K562 (cell line): ENCODE results near the gene EBF4. TPM values are rescaled to one million over a fixed set of nuclear protein-coding genes. Genes with fewer than 3 reads are reported as not detected.
A peak's percentile ranks its signal among the peaks of the same experiment; 100 is the strongest.

ENCODE experiments used
- ATAC-seq: fragments of 200-7000 bp; cut with Tn5 transposase; 3 replicates; pipeline ENCODE4 v1.9.1; 2020; ENCODE audit warnings: moderate library complexity
- BruUV-seq: library from RNA; stranded (reverse); fragments of 400-500 nt; replicated peaks from 2 replicates; lab custom pipeline; 2021; lab: Mats Ljungman, UMichigan
- CTCF ChIA-PET: fragments of 300-600 bp; formaldehyde crosslinking; extraction: SDS; loops from one replicate; lab custom pipeline; 2021; ENCODE audit warnings: low intra/inter-chr PET ratio; lab: Yijun Ruan, JAX
- POLR2A ChIA-PET: fragments of 300-600, 350-650 bp; sonication (Branson Sonifier 250); formaldehyde crosslinking; extraction: SDS; loops from one replicate; lab custom pipeline; 2021; ENCODE audit warnings: antibody characterized with exemption, inconsistent platforms; lab: Yijun Ruan, JAX
- DNase-seq, 4 experiments: peaks; one replicate each; pipeline versions ENCODE4 v3.0.0 to v3.0.0-alpha.2; 2011 to 2018; ENCODE audit warnings: low spot score in 3 of 4, mixed read lengths in 3 of 4; ENCODE audit errors: extremely low read depth in 1 of 4
- FAIRE-seq: peaks from 2 replicates; lab custom pipeline; 2011; peaks lifted over from hg19 to GRCh38; lab: Jason Lieb, UNC
- H2AFZ ChIP-seq: 2 replicates; pipeline ENCODE4 v1.6.0; 2011; ENCODE audit warnings: low read depth, low read length, control low read depth, inconsistent platforms
- H3K27ac ChIP-seq: fragments of 200-600 bp; 3 replicates; pipeline ENCODE4 v1.8.0; 2011; ENCODE audit warnings: low read depth, mild to moderate bottlenecking, control low read depth, inconsistent platforms, low read length, moderate library complexity, mixed read lengths; ENCODE audit errors: extremely low read depth
- H3K27me3 ChIP-seq, 2 experiments: fragments of 300-600 bp in 1 of 2; 2 replicates in 1 of 2; 3 replicates in 1 of 2; pipeline versions ENCODE4 v1.6.0 to v1.8.0; 2011; ENCODE audit warnings: inconsistent platforms in 2 of 2, low read length in 2 of 2, mild to moderate bottlenecking in 1 of 2, mixed read lengths in 1 of 2, moderate library complexity in 1 of 2; ENCODE audit not compliant: control insufficient read depth in 2 of 2, insufficient read depth in 2 of 2
- H3K36me3 ChIP-seq: fragments of 300-600 bp; 3 replicates; pipeline ENCODE4 v1.8.0; 2011; ENCODE audit warnings: mild to moderate bottlenecking, low read length, inconsistent platforms; ENCODE audit not compliant: control insufficient read depth, insufficient read depth
- H3K4me1 ChIP-seq, 2 experiments: fragments of 200-600 bp in 1 of 2; replicated peaks in 1 of 2; 2 replicates in 1 of 2; 3 replicates in 1 of 2; pipeline versions ENCODE4 v1.5.1 to v1.8.0; 2011; ENCODE audit warnings: inconsistent platforms in 2 of 2, low read length in 2 of 2, mild to moderate bottlenecking in 1 of 2, mixed read lengths in 1 of 2, moderate library complexity in 1 of 2; ENCODE audit not compliant: control insufficient read depth in 2 of 2, insufficient read depth in 2 of 2
- H3K4me2 ChIP-seq: 2 replicates; pipeline ENCODE4 v1.6.1; 2011; ENCODE audit warnings: low read length, control low read depth, inconsistent platforms, mixed read lengths; ENCODE audit not compliant: insufficient read depth
- H3K4me3 ChIP-seq: fragments of 200-600 bp; sonication (generic), shearing (Covaris generic); 2 replicates; pipeline ENCODE4 v1.5.1; 2016; ENCODE audit warnings: control low read depth, inconsistent platforms
- H3K79me2 ChIP-seq: fragments of 200-600 bp; 3 replicates; pipeline ENCODE4 v1.8.0; 2011; ENCODE audit warnings: low read length, inconsistent platforms; ENCODE audit not compliant: control insufficient read depth, insufficient read depth
- H3K9ac ChIP-seq, 2 experiments: 2 replicates each; pipeline versions ENCODE4 v1.6.0 to v1.6.1; 2011; ENCODE audit warnings: low read depth in 2 of 2, low read length in 2 of 2, control low read depth in 1 of 2, inconsistent platforms in 1 of 2, mild to moderate bottlenecking in 1 of 2, mixed read lengths in 1 of 2; ENCODE audit not compliant: insufficient read depth in 1 of 2
- H3K9me1 ChIP-seq: one replicate; pipeline ENCODE4 v1.6.0; 2011; ENCODE audit warnings: inconsistent platforms, mild to moderate bottlenecking, low read length, moderate library complexity; ENCODE audit not compliant: control insufficient read depth, insufficient read depth
- H3K9me3 ChIP-seq: replicated peaks from 2 replicates; pipeline ENCODE4 v1.5.1; 2011; ENCODE audit warnings: low read depth, low read length, inconsistent platforms; ENCODE audit not compliant: control insufficient read depth, insufficient read depth
- H4K20me1 ChIP-seq: replicated peaks from 2 replicates; pipeline ENCODE4 v1.6.1; 2011; ENCODE audit warnings: low read length, inconsistent platforms, mixed read lengths; ENCODE audit not compliant: control insufficient read depth, insufficient read depth
- TEAD2 ChIP-seq: fragments of 450-650 bp; IDR thresholded peaks from 2 replicates; pipeline ENCODE4 v1.6.1; 2016; ENCODE audit warnings: missing genetic modification characterization, control low read depth, missing compliant biosample characterization
- UBTF ChIP-seq, 2 experiments: IDR thresholded peaks; 2 replicates each; pipeline ENCODE4 v1.6.1; 2012; ENCODE audit warnings: improper control_type of control experiment in 2 of 2, low read depth in 2 of 2, low read length in 2 of 2, borderline replicate concordance in 1 of 2
- ZNF696 ChIP-seq: fragments of 250-450 bp; sonication (Bioruptor Pico); conservative IDR thresholded peaks from 2 replicates; pipeline ENCODE4 v1.4.0; 2020; ENCODE audit warnings: mild to moderate bottlenecking, moderate library complexity
- ZZZ3 ChIP-seq: fragments of 450-650 bp; IDR thresholded peaks from 2 replicates; pipeline ENCODE4 v1.6.1; 2016; ENCODE audit warnings: antibody characterized with exemption, mild to moderate bottlenecking, moderate library complexity
- WGBS: fragments of 100-300 bp; shearing (Covaris generic); methylation state at CpG from one replicate; pipeline ENCODE4 v1.1.6; 2016; ENCODE audit warnings: low coverage, mixed read lengths; ENCODE audit not compliant: insufficient coverage; ENCODE audit errors: missing lambda C conversion rate; 5-methylcytosine and 5-hydroxymethylcytosine counted together
- in situ Hi-C: fragments of 300-500 bp; cut with MboI; formaldehyde crosslinking; loops from 4 replicates; pipeline ENCODE4 v1.15.0; 2018; ENCODE audit warnings: inconsistent platforms, mixed read lengths
- intact Hi-C: fragments of 100-400 bp; cut with micrococcal nuclease; formaldehyde crosslinking; loops from 2 replicates; pipeline ENCODE4 v1.14.2; 2022
- polyA plus RNA-seq, 8 experiments: library from polyadenylated mRNA; depleted of rRNA in 4 of 8; stranded (reverse) in 5 of 8; unstranded in 3 of 8; fragments of >200 nt; fragmentation: Nextera tagmentation in 2 of 8; fragmentation: Illumina TruSeq in 1 of 8; extraction: Ambion mirVana in 2 of 8; extraction: Trizol in 1 of 8; gene quantifications; 2 replicates each; pipeline versions ENCODE4 v1.2.1 to v1.2.3, GENCODE V29; 2011 to 2014; ENCODE audit warnings: inconsistent platforms in 1 of 8, missing spikeins in 1 of 8
- total RNA-seq, 7 experiments: library from RNA; depleted of rRNA in 6 of 7; stranded (reverse); fragments of >200 nt in 6 of 7; fragmentation: Illumina TruSeq in 2 of 7; extraction: Trizol in 2 of 7; gene quantifications; 2 replicates each; pipeline versions ENCODE4 v1.2.1 to v1.2.3, GENCODE V29; 2011 to 2021; ENCODE audit warnings: low replicate concordance in 1 of 7
- TF ChIP-seq, protein P1 (sequence below): sonication (generic); formaldehyde crosslinking; IDR thresholded peaks from 2 replicates; pipeline ENCODE4 v1.8.0; 2023; ENCODE audit warnings: missing genetic modification reagents, mild to moderate bottlenecking, borderline replicate concordance

EBF4 gene
- total and polyA plus RNA-seq, 9 of the 15 experiments (the other 6 are each of a cell fraction or from before 2014, with no cell fraction given): 0.09 TPM; not detected in 8

DNA sequence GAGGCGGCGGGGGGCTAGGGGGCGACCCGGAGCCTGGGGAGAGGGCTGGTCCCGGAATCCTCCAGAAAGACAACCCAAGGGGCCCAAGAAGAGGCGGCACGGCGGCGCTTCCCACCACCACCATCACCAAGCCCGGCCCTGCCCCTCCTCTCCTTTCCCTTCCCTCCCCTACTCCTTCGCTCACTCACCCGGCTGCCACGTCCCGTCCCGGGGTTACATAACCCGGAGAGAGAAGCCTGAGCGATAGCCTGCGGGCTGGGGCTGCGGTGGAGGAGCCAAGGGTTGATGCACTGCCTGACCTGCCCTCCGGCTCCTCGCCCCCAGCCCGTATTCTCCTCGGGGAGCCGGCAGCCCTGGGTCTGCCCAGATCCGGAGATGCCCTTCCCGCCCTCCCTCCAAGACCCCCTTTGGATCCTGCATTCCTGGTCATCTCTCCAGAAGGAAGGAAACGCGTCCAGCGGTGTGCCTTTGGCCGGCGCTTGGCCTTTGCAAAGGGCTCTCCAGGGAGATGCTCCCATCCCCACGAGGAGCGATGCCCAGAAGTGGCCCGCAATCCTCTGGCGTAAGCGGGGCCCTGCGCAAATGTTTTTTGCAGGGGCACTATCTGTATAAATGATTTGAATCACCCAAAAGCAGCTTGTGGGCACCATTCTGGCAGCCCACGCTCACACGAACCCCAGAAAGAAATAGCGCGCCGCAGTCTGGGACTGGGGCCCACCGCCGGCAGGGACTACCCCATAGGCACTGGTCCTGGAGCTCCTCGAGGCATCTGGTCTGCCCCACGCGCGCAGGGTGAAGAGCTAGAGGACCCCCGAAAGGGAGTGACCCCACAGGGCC is 112.5 kb downstream of the EBF4 start:
- WGBS: 60% methylated on average over 22 of the region's 49 CpGs
- FAIRE-seq: no peak

More for the DNA sequence above, 112.5 kb downstream of the EBF4 start:
- BruUV-seq: no TSS peak
- no peaks in the 10 kb centered on the region for H3K36me3 ChIP-seq
- DNase-seq (no peak), ATAC-seq (peak; percentile 21; the same call in 1 of the 3 replicates)
- peaks cover 4 to 31% of the 10 kb centered on the region in 2 experiments; a peak in 4 of 5 replicates for H3K4me1 ChIP-seq
- no peaks in the 10 kb centered on the region for H3K9me3 ChIP-seq
- no peak overlapping the region for H3K9ac ChIP-seq
- H3K9me1 ChIP-seq: no peaks in the 10 kb centered on the region
- intact Hi-C loops (no loop called here), in situ Hi-C loops (no loop called here)
- no peak overlapping the region for H3K27ac ChIP-seq
- ChIA-PET CTCF (no interaction called here), POLR2A (interaction anchor here (1.0 kb wide), 1 partner anchor 10 kb away, joined by 3 read pairs; the partner anchor contains the start of gene C20orf141)
- no peak overlapping the region for H3K4me3 ChIP-seq
- TF ChIP-seq TEAD2 (tag): no peak
- no peak for TF ChIP-seq ZNF696 (CRISPR knock-in tag)
- TF ChIP-seq, protein P1, sequence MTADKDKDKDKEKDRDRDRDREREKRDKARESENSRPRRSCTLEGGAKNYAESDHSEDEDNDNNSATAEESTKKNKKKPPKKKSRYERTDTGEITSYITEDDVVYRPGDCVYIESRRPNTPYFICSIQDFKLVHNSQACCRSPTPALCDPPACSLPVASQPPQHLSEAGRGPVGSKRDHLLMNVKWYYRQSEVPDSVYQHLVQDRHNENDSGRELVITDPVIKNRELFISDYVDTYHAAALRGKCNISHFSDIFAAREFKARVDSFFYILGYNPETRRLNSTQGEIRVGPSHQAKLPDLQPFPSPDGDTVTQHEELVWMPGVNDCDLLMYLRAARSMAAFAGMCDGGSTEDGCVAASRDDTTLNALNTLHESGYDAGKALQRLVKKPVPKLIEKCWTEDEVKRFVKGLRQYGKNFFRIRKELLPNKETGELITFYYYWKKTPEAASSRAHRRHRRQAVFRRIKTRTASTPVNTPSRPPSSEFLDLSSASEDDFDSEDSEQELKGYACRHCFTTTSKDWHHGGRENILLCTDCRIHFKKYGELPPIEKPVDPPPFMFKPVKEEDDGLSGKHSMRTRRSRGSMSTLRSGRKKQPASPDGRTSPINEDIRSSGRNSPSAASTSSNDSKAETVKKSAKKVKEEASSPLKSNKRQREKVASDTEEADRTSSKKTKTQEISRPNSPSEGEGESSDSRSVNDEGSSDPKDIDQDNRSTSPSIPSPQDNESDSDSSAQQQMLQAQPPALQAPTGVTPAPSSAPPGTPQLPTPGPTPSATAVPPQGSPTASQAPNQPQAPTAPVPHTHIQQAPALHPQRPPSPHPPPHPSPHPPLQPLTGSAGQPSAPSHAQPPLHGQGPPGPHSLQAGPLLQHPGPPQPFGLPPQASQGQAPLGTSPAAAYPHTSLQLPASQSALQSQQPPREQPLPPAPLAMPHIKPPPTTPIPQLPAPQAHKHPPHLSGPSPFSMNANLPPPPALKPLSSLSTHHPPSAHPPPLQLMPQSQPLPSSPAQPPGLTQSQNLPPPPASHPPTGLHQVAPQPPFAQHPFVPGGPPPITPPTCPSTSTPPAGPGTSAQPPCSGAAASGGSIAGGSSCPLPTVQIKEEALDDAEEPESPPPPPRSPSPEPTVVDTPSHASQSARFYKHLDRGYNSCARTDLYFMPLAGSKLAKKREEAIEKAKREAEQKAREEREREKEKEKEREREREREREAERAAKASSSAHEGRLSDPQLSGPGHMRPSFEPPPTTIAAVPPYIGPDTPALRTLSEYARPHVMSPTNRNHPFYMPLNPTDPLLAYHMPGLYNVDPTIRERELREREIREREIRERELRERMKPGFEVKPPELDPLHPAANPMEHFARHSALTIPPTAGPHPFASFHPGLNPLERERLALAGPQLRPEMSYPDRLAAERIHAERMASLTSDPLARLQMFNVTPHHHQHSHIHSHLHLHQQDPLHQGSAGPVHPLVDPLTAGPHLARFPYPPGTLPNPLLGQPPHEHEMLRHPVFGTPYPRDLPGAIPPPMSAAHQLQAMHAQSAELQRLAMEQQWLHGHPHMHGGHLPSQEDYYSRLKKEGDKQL (CRISPR knock-in tag): no peak
- no peak for TF ChIP-seq ZZZ3
- 0 out of 4 replicates have a peak, but pooled peaks of 1 of the 2 experiments have one; percentile 25 for TF ChIP-seq UBTF (IDR thresholded peaks at IDR 0.05; ENCODE audit: borderline replicate concordance in 1 of 2, low read depth in 2 of 2, low read length in 2 of 2)
- H2AFZ ChIP-seq: no peak overlapping the region
- no peaks in the 10 kb centered on the region for H3K79me2 ChIP-seq
- H4K20me1 ChIP-seq: no peaks in the 10 kb centered on the region
- H3K4me2 ChIP-seq: no peak overlapping the region
- peaks cover 0 to 19% of the 10 kb centered on the region in 2 experiments; a peak in 2 of 5 replicates for H3K27me3 ChIP-seq
